Activated naive CD4-positive, alpha-beta T cell treated with Interleukin-2 at 50 U/mL for 16 hours (primary cell): ENCODE measurements around the gene CDH23.

Experiments used
- DNase-seq: peaks from one replicate; pipeline ENCODE4 v3.0.0-alpha.2; 2020

The CDH23 gene

DNA sequence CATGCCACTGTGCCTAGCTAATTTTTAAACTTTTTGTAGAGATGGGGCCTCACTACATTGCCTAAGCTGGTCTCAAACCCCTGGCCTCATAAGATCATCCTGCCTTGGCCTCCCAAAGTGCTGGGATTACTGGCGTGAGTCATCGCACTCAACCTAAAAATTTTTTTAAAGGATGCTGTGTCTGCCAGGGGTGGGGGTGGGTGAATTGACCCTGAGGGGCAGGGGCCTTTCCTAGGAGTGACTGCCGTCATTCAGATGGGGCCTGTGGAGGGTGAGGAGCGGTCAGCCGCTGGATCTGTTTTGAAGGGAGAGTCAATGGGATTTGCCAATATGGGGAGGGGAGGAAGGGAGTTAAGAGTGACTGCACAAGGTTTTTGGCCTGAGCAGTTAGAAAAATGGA, 233.4 kb downstream of the CDH23 start:
- DNase-seq: no peak

DNA sequence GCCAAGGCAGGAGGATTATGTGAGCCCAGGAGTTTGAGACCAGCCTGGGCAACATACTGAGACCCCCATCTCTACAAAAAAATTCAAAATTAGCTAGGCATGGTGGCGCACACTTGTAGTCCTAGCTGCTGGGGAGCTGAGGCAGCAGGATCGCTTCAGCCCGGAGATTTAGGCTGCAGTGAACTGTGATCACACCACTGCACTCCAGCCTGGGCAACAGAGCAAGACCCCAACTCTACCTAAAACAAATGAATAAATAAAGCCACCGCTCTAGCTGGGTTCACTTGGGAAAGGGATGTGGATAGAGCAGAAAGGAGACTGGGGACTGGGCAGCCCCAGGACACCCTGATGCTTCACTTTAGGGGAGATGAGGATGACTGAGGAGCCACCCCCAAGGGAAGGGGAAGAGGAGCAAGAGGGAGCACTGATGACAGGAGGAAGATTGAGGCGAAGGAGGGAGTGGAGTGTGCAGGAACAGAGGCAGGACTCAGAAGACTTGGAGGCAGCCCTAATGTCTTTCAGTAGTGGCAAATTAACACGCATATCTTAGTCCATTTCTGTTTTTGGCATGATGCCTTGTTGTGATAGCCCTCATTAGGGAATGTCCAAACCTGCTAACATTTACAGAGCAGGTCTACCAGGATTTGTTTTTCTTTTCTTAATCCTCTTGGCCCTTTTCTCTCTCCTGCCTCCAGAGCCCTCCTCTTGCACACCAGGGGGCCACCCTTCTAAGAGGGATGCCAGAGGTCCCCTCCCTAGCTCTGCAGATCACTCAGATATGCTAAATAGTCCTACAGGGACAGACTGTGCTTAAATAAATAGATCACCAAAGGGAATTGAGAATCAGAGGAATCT, 234.5 kb downstream of the CDH23 start:
- no peak for DNase-seq

DNA sequence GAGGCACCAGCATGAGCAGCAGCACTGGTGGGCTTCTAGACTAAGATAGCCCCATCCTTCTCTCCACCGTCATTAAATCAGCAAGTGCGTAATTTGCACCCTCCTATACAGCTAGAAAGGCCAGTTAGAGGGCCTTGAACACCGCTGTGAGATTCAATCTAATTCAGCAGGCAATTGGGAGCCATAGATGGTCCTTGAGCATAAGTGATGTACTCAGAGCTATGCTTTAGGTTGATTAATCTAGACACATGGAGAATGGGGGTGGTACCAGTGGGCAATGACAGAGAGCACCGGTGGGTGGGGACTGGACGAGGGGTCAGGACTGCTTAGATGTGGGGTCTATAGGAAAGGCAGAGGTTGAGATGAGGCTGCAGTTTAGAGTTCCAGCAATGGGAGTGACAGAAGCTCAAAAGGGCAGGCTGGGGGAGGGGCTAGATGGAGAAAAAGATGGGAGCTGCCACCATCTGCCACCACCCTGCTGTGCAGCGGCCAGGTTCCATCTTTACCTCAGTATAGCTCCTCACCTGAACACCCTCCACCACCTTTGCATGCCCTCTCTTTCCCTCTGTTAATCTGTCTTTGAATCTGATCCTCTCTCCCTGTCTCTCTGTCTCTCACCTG, 235.6 kb downstream of the CDH23 start:
- no peak for DNase-seq

DNA sequence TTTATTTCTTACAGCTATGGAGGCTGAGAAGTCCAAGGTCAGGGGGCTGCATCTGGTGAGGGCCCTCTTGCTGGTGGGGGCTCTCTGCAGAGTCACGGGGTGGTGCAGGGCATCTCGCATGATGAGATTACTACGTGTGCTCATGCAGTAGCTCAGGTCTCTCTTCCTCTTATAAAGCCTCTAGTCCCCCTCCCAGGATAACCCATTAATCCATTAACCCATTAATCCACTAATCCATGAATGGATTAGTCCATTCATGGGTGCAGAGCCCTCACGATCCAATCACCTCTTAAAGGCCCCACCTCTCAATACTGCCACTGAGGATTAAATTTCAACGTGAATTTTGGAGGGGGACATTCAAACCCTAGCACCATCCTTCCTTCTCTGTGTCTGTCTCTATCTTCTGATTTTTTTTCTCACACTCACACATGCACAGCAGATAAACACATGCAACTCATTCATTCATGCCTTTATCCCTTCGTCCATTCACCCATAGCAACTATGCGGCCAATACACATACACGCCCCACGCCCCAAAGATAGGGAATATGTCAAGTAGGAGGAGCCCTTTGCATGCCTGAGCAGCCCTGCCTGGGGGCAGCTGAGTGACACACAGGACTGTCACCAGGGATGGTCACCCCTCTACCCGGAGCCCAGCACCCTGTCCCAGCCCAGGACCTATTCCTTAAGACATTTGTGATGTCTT, 236.3 kb downstream of the CDH23 start:
- DNase-seq: no peak

GRCh38 chr10:71633920-71634319, 237.2 kb downstream of the CDH23 start:
- no peak for DNase-seq

- no peak for DNase-seq
Observed at GRCh38 chr10:71634531-71635164, 237.9 kb downstream of the CDH23 start.

- no peak for DNase-seq
Observed at GRCh38 chr10:71635251-71635866, 238.6 kb downstream of the CDH23 start.

- DNase-seq: no peak
Observed at GRCh38 chr10:71635867-71636266, 239.1 kb downstream of the CDH23 start.

- DNase-seq: no peak
Observed at GRCh38 chr10:71636588-71636987, 239.9 kb downstream of the CDH23 start.

DNA sequence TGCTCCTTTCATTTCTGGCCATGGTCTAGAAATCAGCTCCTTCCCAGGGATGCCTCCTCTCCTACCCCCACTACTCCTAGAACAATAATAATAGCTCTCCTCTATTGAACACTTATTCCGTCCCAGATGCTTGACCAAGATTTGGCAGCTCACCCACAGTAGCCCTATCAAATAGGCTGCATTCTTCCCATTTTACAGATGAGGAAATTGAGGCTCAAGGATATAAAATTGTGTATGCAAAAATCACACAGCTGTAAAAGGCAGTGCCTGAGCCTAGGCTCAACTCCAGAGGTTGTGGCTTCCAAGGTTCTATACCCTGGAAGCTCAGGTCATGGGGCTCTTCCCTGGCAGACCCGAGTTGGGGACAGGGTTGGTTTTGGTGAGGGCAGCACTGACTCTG, 240.6 kb downstream of the CDH23 start:
- DNase-seq: no peak

- no peak for DNase-seq
Observed at GRCh38 chr10:71638064-71638821, 241.5 kb downstream of the CDH23 start.

GRCh38 chr10:71638822-71639719, 242.4 kb downstream of the CDH23 start:
- no peak for DNase-seq

GRCh38 chr10:71640607-71641006, 243.9 kb downstream of the CDH23 start:
- DNase-seq: no peak

- DNase-seq: no peak
Observed at GRCh38 chr10:71641449-71641848, 244.7 kb downstream of the CDH23 start.

DNA sequence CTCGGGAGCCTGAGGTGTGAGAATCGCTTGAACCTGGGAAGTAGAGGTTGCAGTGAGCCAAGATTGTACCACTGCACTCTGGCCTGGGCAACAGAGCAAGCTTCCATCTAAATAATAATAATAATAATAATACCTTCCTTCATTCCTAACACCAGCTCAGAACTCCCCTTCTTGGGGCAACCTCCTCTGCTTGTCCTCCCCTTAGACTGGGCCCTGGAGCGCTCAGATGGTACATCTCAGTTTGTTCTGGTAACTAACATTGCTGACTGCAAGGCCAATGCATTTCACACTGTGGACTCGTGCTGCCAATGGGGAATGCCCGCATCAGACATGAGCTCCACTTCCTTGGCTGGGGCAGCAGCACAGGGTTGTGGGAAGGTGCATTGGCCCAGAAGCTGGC, 245.3 kb downstream of the CDH23 start:
- no peak for DNase-seq

DNA sequence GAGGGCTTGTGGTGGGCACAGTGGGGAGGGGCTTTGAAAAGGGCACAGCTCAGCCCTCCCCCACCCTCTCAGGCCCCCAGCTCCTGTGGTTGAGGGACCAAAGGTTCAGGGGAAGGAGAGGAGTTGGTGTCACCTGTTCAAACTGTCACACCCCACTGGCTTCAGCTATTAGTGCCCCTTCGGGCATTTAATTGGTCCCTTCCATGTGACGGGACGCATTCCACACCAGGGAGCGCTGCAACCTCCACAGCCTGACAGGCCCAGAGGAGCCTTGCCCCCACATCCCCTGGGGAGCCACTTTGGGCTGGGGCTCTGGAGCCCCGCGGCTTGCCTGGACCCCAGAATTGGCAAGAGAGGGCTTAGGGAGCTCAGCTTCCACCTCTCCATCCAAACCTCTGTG, 247.2 kb downstream of the CDH23 start:
- DNase-seq: no peak

- no peak for DNase-seq
Observed at GRCh38 chr10:71644307-71645180, 247.8 kb downstream of the CDH23 start.

DNA sequence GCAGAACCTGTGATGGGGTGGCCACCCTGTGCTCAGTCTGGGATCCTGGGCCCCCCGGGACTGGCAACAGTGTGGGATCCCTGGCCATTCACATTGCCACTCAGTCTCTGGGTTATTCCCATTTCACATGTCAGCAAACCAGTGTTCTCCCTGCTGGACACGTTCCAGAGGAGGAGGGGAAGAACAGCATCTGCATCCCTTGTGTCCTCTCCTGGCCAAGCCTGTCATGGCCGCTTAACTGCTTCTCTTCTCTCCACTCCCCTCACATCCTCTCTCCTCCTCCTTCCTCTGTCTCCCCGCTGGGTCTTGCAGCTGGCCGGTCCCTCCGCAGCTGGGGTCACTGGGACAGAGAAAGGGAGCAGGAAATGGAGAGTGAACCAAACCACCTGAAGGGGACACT, 248.5 kb downstream of the CDH23 start:
- no peak for DNase-seq

DNA sequence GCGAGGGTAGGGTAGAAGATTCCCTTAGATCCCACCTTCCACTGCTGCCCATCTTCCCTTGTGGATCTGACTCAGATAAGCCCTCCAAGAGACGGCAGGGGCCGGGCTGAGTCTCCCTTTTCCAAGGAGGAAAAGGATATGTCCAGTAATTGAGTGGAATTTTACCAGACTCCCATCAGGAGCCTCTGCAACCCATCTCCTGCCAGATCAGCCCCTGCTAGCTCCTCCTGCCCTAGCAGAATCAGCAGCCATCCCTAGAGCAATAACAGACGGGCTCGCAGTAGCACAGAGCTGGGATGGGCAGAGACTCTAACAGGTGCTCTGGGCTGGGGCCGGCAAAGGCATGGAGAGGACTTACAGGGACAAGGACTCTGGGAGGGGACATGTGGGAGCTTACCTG, 249.3 kb downstream of the CDH23 start:
- no peak for DNase-seq
